ENCODE results near the gene FCHO2.

DNA sequence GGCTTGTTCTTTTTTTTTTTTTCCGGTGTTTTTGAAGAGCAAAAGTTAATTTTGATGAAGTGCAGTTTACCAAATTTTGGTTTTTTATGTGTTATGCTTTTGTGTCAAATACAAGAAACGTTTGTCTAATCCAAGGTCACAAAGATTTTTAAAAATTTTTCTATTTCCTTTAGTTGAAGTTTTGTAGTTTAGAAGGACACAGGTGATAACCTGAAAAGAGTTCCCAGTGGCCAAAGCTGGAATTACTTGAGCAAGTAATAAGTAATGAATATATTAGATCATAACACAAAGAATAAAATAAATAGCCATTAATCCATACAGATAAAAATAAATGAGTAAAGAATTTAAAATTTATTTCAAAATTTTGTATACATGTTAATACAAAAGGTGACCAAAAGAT is 71.5 kb downstream of the FCHO2 start:
- TF ChIP-seq MYC (IDR thresholded peaks at IDR 0.05; ENCODE audit: low read depth, low read length) (no peak), POLR2A (IDR thresholded peaks at IDR 0.05; ENCODE audit: extremely low read depth, insufficient read length) (no peak)
